Trophoblast cell (in vitro differentiated cells and primary cell): ENCODE results near the gene TIMP1.

Source experiments
- DNase-seq, 2 donors: peaks; one replicate each; pipeline ENCODE4 v3.0.0-alpha.2; 2016
- H2AFZ ChIP-seq: 2 replicates; pipeline ENCODE4 v1.6.1; 2013; ENCODE audit warnings: low read length, moderate library complexity, mild to moderate bottlenecking; ENCODE audit not compliant: insufficient read depth, poor library complexity
- H2AK5ac ChIP-seq: 2 replicates; pipeline ENCODE4 v1.6.1; 2013; ENCODE audit warnings: mild to moderate bottlenecking, low read length
- H2BK120ac ChIP-seq: 2 replicates; pipeline ENCODE4 v1.6.1; 2013; ENCODE audit warnings: low read length, mild to moderate bottlenecking, moderate library complexity; ENCODE audit not compliant: insufficient read depth, poor library complexity
- H2BK12ac ChIP-seq: 2 replicates; pipeline ENCODE4 v1.6.1; 2013; ENCODE audit warnings: mild to moderate bottlenecking, low read length, moderate library complexity
- H2BK5ac ChIP-seq: 2 replicates; pipeline ENCODE4 v1.6.1; 2013; ENCODE audit warnings: low read length, low read depth, moderate library complexity, mild to moderate bottlenecking; ENCODE audit not compliant: poor library complexity
- H3K14ac ChIP-seq: 2 replicates; pipeline ENCODE4 v1.6.1; 2013; ENCODE audit warnings: mild to moderate bottlenecking, low read length
- H3K18ac ChIP-seq: 2 replicates; pipeline ENCODE4 v1.6.1; 2013; ENCODE audit warnings: mild to moderate bottlenecking, low read length
- H3K23ac ChIP-seq: 2 replicates; pipeline ENCODE4 v1.6.1; 2013; ENCODE audit warnings: low read length
- H3K27ac ChIP-seq: 2 replicates; pipeline ENCODE4 v1.5.1; 2013; ENCODE audit warnings: low read depth, mild to moderate bottlenecking, inconsistent platforms, low read length, moderate library complexity
- H3K27me3 ChIP-seq: 2 replicates; pipeline ENCODE4 v1.6.1; 2013; ENCODE audit warnings: inconsistent platforms, mild to moderate bottlenecking, low read length, moderate library complexity; ENCODE audit not compliant: insufficient read depth
- H3K36me3 ChIP-seq, 2 experiments: 1 replicate in 1 of 2; 2 replicates in 1 of 2; pipeline ENCODE4 v1.6.1; 2013; ENCODE audit warnings: low read length in 2 of 2, mild to moderate bottlenecking in 2 of 2, moderate library complexity in 1 of 2; ENCODE audit not compliant: insufficient read depth in 2 of 2, control insufficient read depth in 1 of 2
- H3K4ac ChIP-seq: 2 replicates; pipeline ENCODE4 v1.6.1; 2013; ENCODE audit warnings: low read depth, mild to moderate bottlenecking, low read length, moderate library complexity
- H3K4me1 ChIP-seq, 2 experiments: 1 replicate in 1 of 2; 2 replicates in 1 of 2; pipeline ENCODE4 v1.6.1; 2013; ENCODE audit warnings: low read length in 2 of 2, mild to moderate bottlenecking in 2 of 2, moderate library complexity in 1 of 2; ENCODE audit not compliant: insufficient read depth in 2 of 2, control insufficient read depth in 1 of 2
- H3K4me2 ChIP-seq: 2 replicates; pipeline ENCODE4 v1.6.1; 2013; ENCODE audit warnings: inconsistent platforms, mild to moderate bottlenecking, low read length, moderate library complexity
- H3K4me3 ChIP-seq: 2 replicates; pipeline ENCODE4 v1.5.1; 2013; ENCODE audit warnings: mild to moderate bottlenecking, low read depth, low read length, inconsistent platforms
- H3K79me1 ChIP-seq: one replicate; pipeline ENCODE4 v1.6.1; 2013; ENCODE audit warnings: low read length
- H3K79me2 ChIP-seq: 2 replicates; pipeline ENCODE4 v1.6.1; 2013; ENCODE audit warnings: low read length, mild to moderate bottlenecking; ENCODE audit not compliant: control insufficient read depth, insufficient read depth, poor library complexity
- H3K9ac ChIP-seq: 2 replicates; pipeline ENCODE4 v1.6.1; 2013; ENCODE audit warnings: mild to moderate bottlenecking, low read length
- H3K9me3 ChIP-seq: 2 replicates; pipeline ENCODE4 v1.6.1; 2013; ENCODE audit warnings: low read depth, mild to moderate bottlenecking, control low read depth, inconsistent platforms, low read length; ENCODE audit not compliant: insufficient read depth
- H4K12ac ChIP-seq: 2 replicates; pipeline ENCODE4 v1.6.1; 2013; ENCODE audit warnings: low read depth, mild to moderate bottlenecking, low read length, moderate library complexity
- H4K8ac ChIP-seq: 2 replicates; pipeline ENCODE4 v1.6.1; 2013; ENCODE audit warnings: low read depth, mild to moderate bottlenecking, low read length, moderate library complexity
- H4K91ac ChIP-seq: one replicate; pipeline ENCODE4 v1.6.1; 2013; ENCODE audit warnings: low read depth, mild to moderate bottlenecking, low read length, moderate library complexity
- WGBS: extraction: QIAGEN DNeasy Blood & Tissue Kit; methylation state at CpG from one replicate; pipeline ENCODE4 v1.1.7; 2013; ENCODE audit warnings: missing lambda C conversion rate; ENCODE audit not compliant: insufficient read length, insufficient coverage; ENCODE audit errors: extremely low coverage; 5-methylcytosine and 5-hydroxymethylcytosine counted together

TIMP1 gene

GRCh38 chrX:47561659-47562151, 20.5 kb upstream of the TIMP1 start:
- no peak overlapping the region for H3K27ac ChIP-seq
- no peak overlapping the region for H3K23ac ChIP-seq
- H3K4me1 ChIP-seq: peaks cover 3% of the 10 kb centered on the region in 2 experiments
- peak overlapping the region; percentile 93 for H3K4me2 ChIP-seq
- no peak overlapping the region for H2BK5ac ChIP-seq
- H3K18ac ChIP-seq: peak overlapping the region; percentile 59
- H3K14ac ChIP-seq: no peak overlapping the region
- H2AFZ ChIP-seq: no peak overlapping the region
- peaks cover 8% of the 10 kb centered on the region for H3K79me1 ChIP-seq
- peak overlapping the region; percentile 2 for H4K91ac ChIP-seq
- peak overlapping the region; percentile 1 for H3K4ac ChIP-seq
- H4K12ac ChIP-seq: no peak overlapping the region
- peak overlapping the region; percentile 80 for H3K9ac ChIP-seq
- peak overlapping the region; percentile 92 for H3K4me3 ChIP-seq
- H3K36me3 ChIP-seq: peaks cover 15 to 23% of the 10 kb centered on the region in 2 experiments
- DNase-seq: no peak
- H4K8ac ChIP-seq: no peak overlapping the region
- H2BK12ac ChIP-seq: no peak overlapping the region
- no CpG with 5 or more reads among the region's 9 CpGs for WGBS
- peaks cover 2% of the 10 kb centered on the region for H3K79me2 ChIP-seq
- H2BK120ac ChIP-seq: no peak overlapping the region
- no peak overlapping the region for H2AK5ac ChIP-seq
- no peaks in the 10 kb centered on the region for H3K9me3 ChIP-seq
- no peaks in the 10 kb centered on the region for H3K27me3 ChIP-seq

GRCh38 chrX:47562615-47563243, 19.5 kb upstream of the TIMP1 start:
- H3K18ac ChIP-seq: no peak overlapping the region
- H2AFZ ChIP-seq: no peak overlapping the region
- H2BK5ac ChIP-seq: no peak overlapping the region
- no peak overlapping the region for H4K12ac ChIP-seq
- no peak overlapping the region for H3K4me2 ChIP-seq
- no peaks in the 10 kb centered on the region for H3K9me3 ChIP-seq
- no peak overlapping the region for H3K27ac ChIP-seq
- no peak overlapping the region for H3K9ac ChIP-seq
- H3K79me2 ChIP-seq: peaks cover 2% of the 10 kb centered on the region
- no peaks in the 10 kb centered on the region for H3K27me3 ChIP-seq
- no peak overlapping the region for H2BK120ac ChIP-seq
- H3K23ac ChIP-seq: no peak overlapping the region
- no peak overlapping the region for H4K8ac ChIP-seq
- no peak overlapping the region for H4K91ac ChIP-seq
- H3K4me1 ChIP-seq: peaks cover 3% of the 10 kb centered on the region in 2 experiments
- H2AK5ac ChIP-seq: no peak overlapping the region
- peaks cover 21 to 32% of the 10 kb centered on the region in 2 experiments for H3K36me3 ChIP-seq
- no peak overlapping the region for H2BK12ac ChIP-seq
- no peak overlapping the region for H3K14ac ChIP-seq
- peaks cover 8% of the 10 kb centered on the region for H3K79me1 ChIP-seq
- peak in 1 of 2 donors; percentile 19 for DNase-seq
- H3K4ac ChIP-seq: no peak overlapping the region
- WGBS: no CpG with 5 or more reads among the region's 13 CpGs
- no peak overlapping the region for H3K4me3 ChIP-seq

DNA sequence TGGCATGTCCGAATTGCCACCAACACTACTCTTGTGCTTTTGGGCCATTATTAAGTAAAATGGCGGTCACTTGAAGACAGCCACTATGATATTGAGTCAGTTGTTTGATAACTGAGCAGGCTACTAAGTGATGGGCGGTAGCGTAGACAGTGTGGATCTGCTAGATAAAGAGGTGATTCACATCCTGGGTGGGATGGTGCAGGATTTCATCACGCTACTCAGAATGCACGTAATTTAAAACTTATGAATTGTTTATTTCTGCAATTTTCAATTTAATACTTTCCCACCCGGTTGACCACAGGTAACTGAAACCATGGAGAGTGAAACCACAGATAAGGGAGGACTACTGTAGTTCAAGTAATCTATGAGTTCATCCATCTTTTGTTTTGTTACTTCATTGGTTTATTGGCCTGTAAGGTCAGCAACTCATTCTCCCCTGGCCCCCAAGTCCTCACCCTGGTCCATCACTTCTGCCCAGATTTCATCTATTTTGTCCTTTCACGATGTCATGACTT, 18.4 kb upstream of the TIMP1 start:
- no peak overlapping the region for H3K14ac ChIP-seq
- H3K79me1 ChIP-seq: peaks cover 8% of the 10 kb centered on the region
- H3K23ac ChIP-seq: no peak overlapping the region
- no peak overlapping the region for H3K4ac ChIP-seq
- H2AFZ ChIP-seq: no peak overlapping the region
- WGBS: no CpG with 5 or more reads among the region's 8 CpGs
- H2BK120ac ChIP-seq: no peak overlapping the region
- no peak overlapping the region for H3K18ac ChIP-seq
- no peak for DNase-seq
- no peaks in the 10 kb centered on the region for H3K27me3 ChIP-seq
- H2BK12ac ChIP-seq: no peak overlapping the region
- no peak overlapping the region for H4K8ac ChIP-seq
- peaks cover 26 to 38% of the 10 kb centered on the region in 2 experiments for H3K36me3 ChIP-seq
- no peak overlapping the region for H4K91ac ChIP-seq
- no peaks in the 10 kb centered on the region for H3K9me3 ChIP-seq
- no peak overlapping the region for H3K4me2 ChIP-seq
- H2AK5ac ChIP-seq: no peak overlapping the region
- no peak overlapping the region for H4K12ac ChIP-seq
- peaks cover 2% of the 10 kb centered on the region for H3K79me2 ChIP-seq
- H3K4me3 ChIP-seq: no peak overlapping the region
- no peak overlapping the region for H3K9ac ChIP-seq
- peaks cover 3% of the 10 kb centered on the region in 2 experiments for H3K4me1 ChIP-seq
- no peak overlapping the region for H3K27ac ChIP-seq
- no peak overlapping the region for H2BK5ac ChIP-seq

GRCh38 chrX:47564438-47565085, 17.7 kb upstream of the TIMP1 start:
- Histone ChIP-seq H4K91ac (no peak overlapping the region), H4K8ac (no peak overlapping the region), H2BK120ac (no peak overlapping the region), H2BK5ac (no peak overlapping the region), H3K79me1 (peaks cover 8% of the 10 kb centered on the region), H3K4me3 (no peak overlapping the region), H3K23ac (no peak overlapping the region), H3K79me2 (peaks cover 2% of the 10 kb centered on the region), H2AK5ac (no peak overlapping the region), H3K14ac (no peak overlapping the region), H3K4me1 (peaks cover 3% of the 10 kb centered on the region in 2 experiments), H3K4me2 (no peak overlapping the region), H3K27me3 (no peaks in the 10 kb centered on the region), H3K9me3 (no peaks in the 10 kb centered on the region), H2AFZ (no peak overlapping the region), H3K18ac (no peak overlapping the region), H3K36me3 (peaks cover 33 to 45% of the 10 kb centered on the region in 2 experiments), H3K27ac (no peak overlapping the region), H3K9ac (no peak overlapping the region), H2BK12ac (no peak overlapping the region), H4K12ac (no peak overlapping the region), H3K4ac (no peak overlapping the region)
- DNase-seq: no peak
- no CpG with 5 or more reads among the region's 12 CpGs for WGBS
